SK-N-SH (cell line): Measurements from ENCODE around the gene CLK1. TPM values are rescaled to one million over a fixed set of nuclear protein-coding genes. Genes with fewer than 3 reads are reported as not detected.

ENCODE experiments used
- CTCF ChIA-PET: fragments of 300-600, 350-600 bp; formaldehyde crosslinking; extraction: SDS; loops from one replicate; lab custom pipeline; 2021; lab: Yijun Ruan, JAX
- POLR2A ChIA-PET: fragments of 350-600 bp; sonication (Branson Sonifier 250); formaldehyde crosslinking; extraction: SDS; loops from one replicate; lab custom pipeline; 2020; ENCODE audit warnings: antibody characterized with exemption, inconsistent platforms; lab: Yijun Ruan, JAX
- DNase-seq: peaks from one replicate; pipeline ENCODE4 v3.0.0; 2012
- H2AFZ ChIP-seq: fragments of 200-600 bp; sonication (generic); 2 replicates; pipeline ENCODE4 v1.8.1; 2016; ENCODE audit warnings: antibody characterized with exemption, mild to moderate bottlenecking, low read depth
- H3F3A ChIP-seq: fragments of 200-600 bp; sonication (generic); replicated peaks from 2 replicates; pipeline ENCODE3; 2016; ENCODE audit warnings: antibody characterized with exemption, mild to moderate bottlenecking; ENCODE audit not compliant: insufficient read depth
- H3K27ac ChIP-seq, 2 experiments: fragments of 200-500 bp in 1 of 2; fragments of 200-600 bp in 1 of 2; sonication (Bioruptor generic) in 1 of 2; sonication (generic), shearing (Covaris generic) in 1 of 2; 2 replicates each; pipeline versions ENCODE4 v1.5.1 to v1.6.1; 2014 to 2016; ENCODE audit warnings: low read depth in 2 of 2, inconsistent platforms in 1 of 2, low read length in 1 of 2, mild to moderate bottlenecking in 1 of 2, mixed read lengths in 1 of 2
- H3K27me3 ChIP-seq: fragments of 200-600 bp; sonication (generic), shearing (Covaris generic); 2 replicates; pipeline ENCODE4 v1.6.1; 2016; ENCODE audit warnings: mixed run types; ENCODE audit not compliant: insufficient read depth
- H3K36me3 ChIP-seq, 2 experiments: fragments of 200-500 bp in 1 of 2; fragments of 200-600 bp in 1 of 2; sonication (Bioruptor generic) in 1 of 2; sonication (generic) in 1 of 2; replicated peaks in 1 of 2; 2 replicates each; pipeline versions ENCODE3 to v1.5.1; 2014 to 2016; ENCODE audit warnings: low read length in 1 of 2, mild to moderate bottlenecking in 1 of 2; ENCODE audit not compliant: insufficient read depth in 2 of 2, control insufficient read depth in 1 of 2
- H3K4me1 ChIP-seq, 2 experiments: fragments of 200-500 bp in 1 of 2; fragments of 200-600 bp in 1 of 2; sonication (Bioruptor generic) in 1 of 2; sonication (generic), shearing (Covaris generic) in 1 of 2; 2 replicates each; pipeline versions ENCODE4 v1.5.1 to v1.6.1; 2014 to 2016; ENCODE audit warnings: low read depth in 1 of 2, low read length in 1 of 2, mixed run types in 1 of 2; ENCODE audit not compliant: insufficient read depth in 2 of 2, control insufficient read depth in 1 of 2
- H3K4me2 ChIP-seq: fragments of 200-600 bp; sonication (generic), shearing (Covaris generic); 2 replicates; pipeline ENCODE4 v1.6.1; 2017; ENCODE audit warnings: mixed run types
- H3K4me3 ChIP-seq, 2 experiments: fragments of 200-500 bp in 1 of 2; fragments of 200-600 bp in 1 of 2; sonication (Bioruptor generic) in 1 of 2; sonication (generic), shearing (Covaris generic) in 1 of 2; 2 replicates each; pipeline versions ENCODE4 v1.5.1 to v1.8.1; 2014 to 2016; ENCODE audit warnings: low read depth in 2 of 2, inconsistent platforms in 1 of 2, low read length in 1 of 2, mild to moderate bottlenecking in 1 of 2, mixed read lengths in 1 of 2, moderate library complexity in 1 of 2
- H3K79me2 ChIP-seq: fragments of 200-600 bp; sonication (generic); 2 replicates; pipeline ENCODE4 v1.8.1; 2017; ENCODE audit warnings: mild to moderate bottlenecking; ENCODE audit not compliant: insufficient read depth
- H3K9ac ChIP-seq: fragments of 200-600 bp; sonication (generic); 2 replicates; pipeline ENCODE4 v1.6.1; 2017; ENCODE audit warnings: mixed run types
- H3K9me2 ChIP-seq: fragments of 200-600 bp; sonication (generic); 2 replicates; pipeline ENCODE4 v1.6.1; 2017; ENCODE audit warnings: mixed run types
- H3K9me3 ChIP-seq: fragments of 200-600 bp; sonication (generic); 2 replicates; pipeline ENCODE4 v1.6.1; 2017; ENCODE audit warnings: mixed run types, mild to moderate bottlenecking, moderate library complexity
- H4K20me1 ChIP-seq: fragments of 200-600 bp; sonication (generic); 2 replicates; pipeline ENCODE4 v1.6.1; 2017; ENCODE audit warnings: mild to moderate bottlenecking, mixed run types; ENCODE audit not compliant: insufficient read depth
- ELF1 ChIP-seq: IDR thresholded peaks from 2 replicates; pipeline ENCODE4 v1.4.0; 2012
- MXI1 ChIP-seq: IDR thresholded peaks from 2 replicates; pipeline ENCODE4 v1.6.1; 2012; ENCODE audit warnings: mild to moderate bottlenecking, low read depth, low read length, improper control_type of control experiment
- RCOR1 ChIP-seq: fragments of 150-350 bp; IDR thresholded peaks from 2 replicates; pipeline ENCODE4 v1.6.1; 2017; ENCODE audit warnings: antibody characterized with exemption, low read length
- REST ChIP-seq: IDR thresholded peaks from 2 replicates; pipeline ENCODE4 v1.6.1; 2012; ENCODE audit warnings: mild to moderate bottlenecking, low read depth, low read length, moderate library complexity
- USF2 ChIP-seq: fragments of 150-350 bp; IDR thresholded peaks from 2 replicates; pipeline ENCODE4 v1.6.1; 2017; ENCODE audit warnings: antibody characterized with exemption, low read length, low read depth, borderline replicate concordance
- WGBS: methylation state at CpG from one replicate; pipeline ENCODE4 v1.1.6; 2017; ENCODE audit warnings: low lambda C conversion rate; 5-methylcytosine and 5-hydroxymethylcytosine counted together
- polyA plus RNA-seq, 3 experiments: library from polyadenylated mRNA; depleted of rRNA; stranded (reverse); fragments of >200 nt; gene quantifications; 2 replicates each; pipeline ENCODE4 v1.2.3, GENCODE V29; 2012

The CLK1 gene
- polyA plus RNA-seq, 1 of the 3 experiments (the other 2 are of a cell fraction), result 31.1 TPM

GRCh38 chr2:200834701-200835100, 29.8 kb downstream of the CLK1 start:
- H3K4me2 ChIP-seq, result no peak overlapping the region
- H4K20me1 ChIP-seq, result no peaks in the 10 kb centered on the region
- 69% methylated on average over 4 of the region's 4 CpGs for WGBS
- no peak overlapping the region for H3K4me3 ChIP-seq
- POLR2A ChIA-PET, result no interaction called here
- no peaks in the 10 kb centered on the region for H3K36me3 ChIP-seq
- H3K9ac ChIP-seq, result no peak overlapping the region
- H2AFZ ChIP-seq, result no peak overlapping the region
- H3K27ac ChIP-seq, result no peak overlapping the region
- DNase-seq, result no peak
- TF ChIP-seq REST, result no peak
- TF ChIP-seq MXI1, result no peak
- TF ChIP-seq, all 33 proteins: peak for 0
- CTCF ChIA-PET, result interaction anchor here (1.3 kb wide), 1 partner anchor 122 kb away, joined by 3 read pairs; no protein-coding TSS in a partner anchor
- no peaks in the 10 kb centered on the region for H3K27me3 ChIP-seq
- no peaks in the 10 kb centered on the region for H3K4me1 ChIP-seq
- H3K9me2 ChIP-seq, result no peaks in the 10 kb centered on the region
- 0 out of 2 replicates have a peak, but pooled peaks cover 9% of the 10 kb centered on the region for H3K9me3 ChIP-seq
- H3K79me2 ChIP-seq, result no peaks in the 10 kb centered on the region
- no peaks in the 10 kb centered on the region for H3F3A ChIP-seq

GRCh38 chr2:200829258-200829655, 35.2 kb downstream of the CLK1 start:
- Histone ChIP-seq H3K4me3 (no peak overlapping the region), H2AFZ (no peak overlapping the region), H3K9me3 (no peaks in the 10 kb centered on the region), H3K36me3 (peaks cover 0 to 22% of the 10 kb centered on the region in 2 experiments), H3K27ac (no peak overlapping the region), H3K27me3 (no peaks in the 10 kb centered on the region), H3K79me2 (no peaks in the 10 kb centered on the region), H3K9ac (no peak overlapping the region), H3F3A (peaks cover 34% of the 10 kb centered on the region), H3K9me2 (no peaks in the 10 kb centered on the region)
- POLR2A ChIA-PET, result no interaction called here
- CTCF ChIA-PET, result interaction anchor here (0.8 kb wide), 1 partner anchor 10 kb away, joined by 3 read pairs; no protein-coding TSS in a partner anchor
- no peak for DNase-seq
- WGBS, result 91% methylated on average over 2 of the region's 2 CpGs
- TF ChIP-seq RCOR1 (no peak), USF2 (no peak), ELF1 (no peak)
- TF ChIP-seq, all 33 proteins: peak for 0
- H3K4me1 ChIP-seq, result no peaks in the 10 kb centered on the region; a peak in 1 of 4 replicates
- no peaks in the 10 kb centered on the region for H4K20me1 ChIP-seq
- no peak overlapping the region for H3K4me2 ChIP-seq
